HEK293 (cell line): Measurements from ENCODE around the gene FEM1A.
A peak's percentile ranks its signal among the peaks of the same experiment; 100 is the strongest.

Source experiments
- CTCF ChIA-PET: fragments of 350-600 bp; formaldehyde crosslinking; extraction: SDS; loops from one replicate; lab custom pipeline; 2021; ENCODE audit warnings: antibody characterized with exemption; lab: Yijun Ruan, JAX
- POLR2A ChIA-PET: fragments of 300-600 bp; formaldehyde crosslinking; extraction: SDS; loops from one replicate; lab custom pipeline; 2020; ENCODE audit warnings: antibody characterized with exemption, inconsistent platforms; lab: Yijun Ruan, JAX
- H3K27ac ChIP-seq: fragments of 200-500 bp; sonication (Bioruptor generic); 2 replicates; pipeline ENCODE4 v1.5.1; 2014; ENCODE audit warnings: low read depth, low read length, control low read depth, inconsistent platforms; ENCODE audit errors: extremely low read depth
- H3K36me3 ChIP-seq, 2 experiments: fragments of 200-500 bp in 1 of 2; sonication (Bioruptor generic) in 1 of 2; 1 replicate in 1 of 2; 2 replicates in 1 of 2; pipeline ENCODE4 v1.5.1; 2014 to 2017; ENCODE audit warnings: inconsistent platforms in 2 of 2, low read length in 2 of 2; ENCODE audit not compliant: control insufficient read depth in 2 of 2, insufficient read depth in 1 of 2
- H3K4me1 ChIP-seq: fragments of 200-500 bp; sonication (Bioruptor generic); 2 replicates; pipeline ENCODE4 v1.5.1; 2014; ENCODE audit warnings: mild to moderate bottlenecking, low read length, inconsistent platforms; ENCODE audit not compliant: control insufficient read depth, insufficient read depth
- H3K4me3 ChIP-seq: 2 replicates; pipeline ENCODE4 v1.5.1; 2011; ENCODE audit warnings: low read depth, mild to moderate bottlenecking, control low read depth, low read length, moderate library complexity
- H3K9me3 ChIP-seq: fragments of 200-500 bp; sonication (Bioruptor generic); 2 replicates; pipeline ENCODE4 v1.5.1; 2014; ENCODE audit warnings: low read depth, low read length, inconsistent platforms; ENCODE audit not compliant: control insufficient read depth, insufficient read depth
- IKZF3 ChIP-seq: fragments of 450-650 bp; IDR thresholded peaks from 2 replicates; pipeline ENCODE4 v1.5.0; 2018; ENCODE audit warnings: missing biosample characterization, mild to moderate bottlenecking, missing genetic modification characterization, moderate library complexity
- ZIC2 ChIP-seq: fragments of 450-650 bp; formaldehyde crosslinking; IDR thresholded peaks from 2 replicates; pipeline ENCODE4 v1.5.1; 2016; ENCODE audit warnings: missing biosample characterization, missing genetic modification characterization
- ZNF121 ChIP-seq: fragments of 450-650 bp; formaldehyde crosslinking; IDR thresholded peaks from 2 replicates; pipeline ENCODE4 v1.5.1; 2016; ENCODE audit warnings: missing biosample characterization, missing genetic modification characterization
- ZNF548 ChIP-seq: fragments of 450-650 bp; formaldehyde crosslinking; IDR thresholded peaks from 2 replicates; pipeline ENCODE4 v1.5.1; 2016; ENCODE audit warnings: missing biosample characterization, missing genetic modification characterization
- ZNF629 ChIP-seq: fragments of 450-650 bp; formaldehyde crosslinking; IDR thresholded peaks from 2 replicates; pipeline ENCODE4 v1.5.1; 2017; ENCODE audit warnings: missing biosample characterization, missing genetic modification characterization
- ZSCAN30 ChIP-seq: fragments of 450-650 bp; IDR thresholded peaks from 2 replicates; pipeline ENCODE4 v1.5.1; 2018; ENCODE audit warnings: missing biosample characterization, mild to moderate bottlenecking, missing genetic modification characterization, moderate library complexity
- TF ChIP-seq, protein P1 (sequence below): fragments of 450-650 bp; formaldehyde crosslinking; IDR thresholded peaks from 2 replicates; pipeline ENCODE4 v1.5.1; 2016; ENCODE audit warnings: missing biosample characterization, missing genetic modification characterization
- TF ChIP-seq, protein P2 (sequence below): fragments of 450-650 bp; formaldehyde crosslinking; IDR thresholded peaks from 2 replicates; pipeline ENCODE4 v1.5.1; 2017; ENCODE audit warnings: missing biosample characterization, missing genetic modification characterization

The FEM1A gene

DNA sequence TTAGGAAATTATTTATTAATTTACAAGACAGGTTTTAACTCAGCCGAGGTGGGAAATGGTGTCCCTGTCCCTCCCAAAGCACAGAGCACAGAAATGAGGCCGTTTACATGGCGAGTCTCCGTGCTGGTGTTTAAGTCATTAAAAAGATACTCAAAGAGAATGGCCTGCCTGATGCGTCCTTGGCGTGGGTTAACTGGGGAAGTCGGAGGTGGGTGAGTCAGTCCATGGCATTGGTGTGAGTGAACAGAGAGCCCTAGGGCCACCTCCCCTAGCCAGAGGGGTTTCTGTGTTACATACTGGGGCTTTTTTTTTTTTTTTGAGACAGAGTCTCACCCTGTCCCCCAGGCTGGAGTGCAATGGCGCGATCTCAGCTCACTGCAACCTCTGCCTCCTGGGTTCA is 3.9 kb downstream of the FEM1A start:
- no peak overlapping the region for H3K27ac ChIP-seq
- POLR2A ChIA-PET = interaction anchor here (0.7 kb wide), 1 partner anchor 133 kb away, joined by 5 read pairs; no protein-coding TSS in a partner anchor
- no peak overlapping the region for H3K4me3 ChIP-seq
- no peaks in the 10 kb centered on the region; the same call in 1 of the 2 replicates for H3K4me1 ChIP-seq
- TF ChIP-seq, protein P1, sequence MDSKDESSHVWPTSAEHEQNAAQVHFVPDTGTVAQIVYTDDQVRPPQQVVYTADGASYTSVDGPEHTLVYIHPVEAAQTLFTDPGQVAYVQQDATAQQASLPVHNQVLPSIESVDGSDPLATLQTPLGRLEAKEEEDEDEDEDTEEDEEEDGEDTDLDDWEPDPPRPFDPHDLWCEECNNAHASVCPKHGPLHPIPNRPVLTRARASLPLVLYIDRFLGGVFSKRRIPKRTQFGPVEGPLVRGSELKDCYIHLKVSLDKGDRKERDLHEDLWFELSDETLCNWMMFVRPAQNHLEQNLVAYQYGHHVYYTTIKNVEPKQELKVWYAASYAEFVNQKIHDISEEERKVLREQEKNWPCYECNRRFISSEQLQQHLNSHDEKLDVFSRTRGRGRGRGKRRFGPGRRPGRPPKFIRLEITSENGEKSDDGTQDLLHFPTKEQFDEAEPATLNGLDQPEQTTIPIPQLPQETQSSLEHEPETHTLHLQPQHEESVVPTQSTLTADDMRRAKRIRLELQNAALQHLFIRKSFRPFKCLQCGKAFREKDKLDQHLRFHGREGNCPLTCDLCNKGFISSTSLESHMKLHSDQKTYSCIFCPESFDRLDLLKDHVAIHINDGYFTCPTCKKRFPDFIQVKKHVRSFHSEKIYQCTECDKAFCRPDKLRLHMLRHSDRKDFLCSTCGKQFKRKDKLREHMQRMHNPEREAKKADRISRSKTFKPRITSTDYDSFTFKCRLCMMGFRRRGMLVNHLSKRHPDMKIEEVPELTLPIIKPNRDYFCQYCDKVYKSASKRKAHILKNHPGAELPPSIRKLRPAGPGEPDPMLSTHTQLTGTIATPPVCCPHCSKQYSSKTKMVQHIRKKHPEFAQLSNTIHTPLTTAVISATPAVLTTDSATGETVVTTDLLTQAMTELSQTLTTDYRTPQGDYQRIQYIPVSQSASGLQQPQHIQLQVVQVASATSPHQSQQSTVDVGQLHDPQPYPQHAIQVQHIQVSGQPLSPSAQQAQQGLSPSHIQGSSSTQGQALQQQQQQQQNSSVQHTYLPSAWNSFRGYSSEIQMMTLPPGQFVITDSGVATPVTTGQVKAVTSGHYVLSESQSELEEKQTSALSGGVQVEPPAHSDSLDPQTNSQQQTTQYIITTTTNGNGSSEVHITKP (tag by site-specific recombination) = peak; percentile 78
- no peak for TF ChIP-seq IKZF3 (tag by site-specific recombination)
- peaks cover 0 to 39% of the 10 kb centered on the region in 2 experiments; a peak in 2 of 3 replicates for H3K36me3 ChIP-seq
- H3K9me3 ChIP-seq = no peaks in the 10 kb centered on the region
- CTCF ChIA-PET = no interaction called here

DNA sequence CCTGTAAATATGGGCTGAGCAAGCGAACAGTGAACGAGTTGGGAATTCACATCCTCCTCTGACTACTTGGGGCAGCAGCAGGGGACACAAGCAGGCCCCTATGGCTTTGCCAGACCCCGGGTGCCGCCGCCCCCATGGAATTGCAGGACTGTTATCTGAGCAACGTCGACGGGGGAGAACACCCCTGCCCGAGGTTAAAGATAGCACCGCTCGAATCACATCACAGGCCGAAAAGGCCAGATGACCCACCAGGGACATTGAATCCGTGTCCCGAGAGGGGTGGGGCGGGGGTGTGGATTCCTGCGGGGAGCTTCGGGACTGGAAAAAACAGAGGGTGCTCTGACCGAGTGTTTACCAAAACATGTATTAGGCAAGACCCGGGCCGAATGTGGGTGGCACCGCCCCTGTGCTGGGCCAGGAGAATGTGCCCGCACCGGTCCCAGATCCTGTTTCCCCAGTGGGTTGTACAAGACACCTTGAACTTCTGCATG is 9.1 kb downstream of the FEM1A start:
- CTCF ChIA-PET = interaction anchor here (0.8 to 9.8 kb wide), 4 partner anchors 9 to 68 kb away, joined by 4 to 69 read pairs (median 14); partner anchors contain the start of gene FEM1A
- Histone ChIP-seq H3K27ac (no peak overlapping the region), H3K9me3 (no peaks in the 10 kb centered on the region), H3K4me1 (no peaks in the 10 kb centered on the region), H3K36me3 (peaks cover 0 to 11% of the 10 kb centered on the region in 2 experiments; a peak in 2 of 3 replicates), H3K4me3 (no peak overlapping the region)
- POLR2A ChIA-PET = interaction anchor here (1.3 kb wide), 2 partner anchors 9 kb away, joined by 6 to 8 read pairs; partner anchors contain the start of gene FEM1A
- TF ChIP-seq, protein P1 (tag by site-specific recombination) = 0 out of 2 replicates have a peak, but pooled peaks have one; percentile 22
- 0 out of 2 replicates have a peak, but pooled peaks have one; percentile 10 for TF ChIP-seq ZIC2 (tag by site-specific recombination)
- TF ChIP-seq, protein P2, sequence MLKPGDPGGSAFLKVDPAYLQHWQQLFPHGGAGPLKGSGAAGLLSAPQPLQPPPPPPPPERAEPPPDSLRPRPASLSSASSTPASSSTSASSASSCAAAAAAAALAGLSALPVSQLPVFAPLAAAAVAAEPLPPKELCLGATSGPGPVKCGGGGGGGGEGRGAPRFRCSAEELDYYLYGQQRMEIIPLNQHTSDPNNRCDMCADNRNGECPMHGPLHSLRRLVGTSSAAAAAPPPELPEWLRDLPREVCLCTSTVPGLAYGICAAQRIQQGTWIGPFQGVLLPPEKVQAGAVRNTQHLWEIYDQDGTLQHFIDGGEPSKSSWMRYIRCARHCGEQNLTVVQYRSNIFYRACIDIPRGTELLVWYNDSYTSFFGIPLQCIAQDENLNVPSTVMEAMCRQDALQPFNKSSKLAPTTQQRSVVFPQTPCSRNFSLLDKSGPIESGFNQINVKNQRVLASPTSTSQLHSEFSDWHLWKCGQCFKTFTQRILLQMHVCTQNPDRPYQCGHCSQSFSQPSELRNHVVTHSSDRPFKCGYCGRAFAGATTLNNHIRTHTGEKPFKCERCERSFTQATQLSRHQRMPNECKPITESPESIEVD (tag by site-specific recombination) = no peak
- TF ChIP-seq ZNF548 (tag by site-specific recombination) = no peak
- TF ChIP-seq ZNF629 (tag by site-specific recombination) = no peak

DNA sequence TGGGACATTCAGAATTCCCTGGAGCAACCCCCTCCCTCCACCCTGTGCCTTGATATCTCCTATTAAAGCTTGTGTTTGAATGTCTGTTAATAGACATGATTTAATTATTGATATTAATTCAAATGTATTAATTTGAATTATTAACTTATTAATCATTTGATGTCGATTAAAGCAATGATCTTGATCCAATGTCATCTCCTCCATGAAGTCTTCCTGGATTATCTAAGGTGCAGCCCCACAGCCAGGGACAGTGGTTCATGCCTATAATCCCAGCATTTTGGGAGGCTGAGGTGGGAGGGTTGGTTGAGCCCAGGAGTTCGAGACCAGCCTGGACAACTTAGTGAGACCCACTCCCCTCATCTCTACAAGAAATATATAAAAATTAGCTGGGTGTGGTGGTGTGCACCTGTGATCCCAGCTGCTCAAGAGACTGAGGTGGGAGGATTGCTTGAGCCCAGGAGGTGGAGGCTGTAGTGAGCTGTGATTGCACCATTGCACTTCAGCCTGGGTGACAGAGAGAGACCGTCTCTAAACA is 9.6 kb downstream of the FEM1A start:
- Histone ChIP-seq H3K9me3 (no peaks in the 10 kb centered on the region), H3K4me1 (no peaks in the 10 kb centered on the region), H3K4me3 (no peak overlapping the region), H3K36me3 (peaks cover 0 to 11% of the 10 kb centered on the region in 2 experiments; a peak in 2 of 3 replicates), H3K27ac (no peak overlapping the region)
- ChIA-PET POLR2A (interaction anchor here (1.3 kb wide), 1 partner anchor 10 kb away, joined by 6 read pairs; the partner anchor contains the start of gene FEM1A), CTCF (interaction anchor here (0.7 to 9.8 kb wide), 5 partner anchors 8 to 225 kb away, joined by 3 to 69 read pairs (median 13); partner anchors contain the start of gene FEM1A)
- peak; percentile 41; the same call in 1 of the 2 replicates for TF ChIP-seq ZNF121 (tag by site-specific recombination)
- TF ChIP-seq ZSCAN30 (tag by site-specific recombination) = no peak
